ENCODE measurements around the gene MYPN.

DNA sequence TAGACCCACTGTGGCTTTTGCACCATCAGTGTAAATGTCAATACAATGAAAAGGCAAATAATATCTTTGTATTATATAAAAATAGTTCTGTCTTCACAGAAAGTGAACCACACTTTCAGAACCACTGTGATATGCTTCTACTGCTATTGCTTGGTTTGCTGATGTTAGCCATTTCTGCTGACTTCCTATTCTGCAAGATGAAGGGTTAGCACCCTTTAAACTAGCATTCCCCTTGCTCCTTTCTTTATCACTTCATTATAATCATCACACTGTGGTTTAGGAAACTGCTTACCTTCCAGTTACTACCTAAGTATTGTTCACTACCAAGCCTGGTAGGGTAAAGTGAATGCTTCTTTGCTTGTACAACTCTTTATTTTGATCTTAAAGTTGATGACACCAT, 29.2 kb downstream of the MYPN start:
- TF ChIP-seq, protein P1, sequence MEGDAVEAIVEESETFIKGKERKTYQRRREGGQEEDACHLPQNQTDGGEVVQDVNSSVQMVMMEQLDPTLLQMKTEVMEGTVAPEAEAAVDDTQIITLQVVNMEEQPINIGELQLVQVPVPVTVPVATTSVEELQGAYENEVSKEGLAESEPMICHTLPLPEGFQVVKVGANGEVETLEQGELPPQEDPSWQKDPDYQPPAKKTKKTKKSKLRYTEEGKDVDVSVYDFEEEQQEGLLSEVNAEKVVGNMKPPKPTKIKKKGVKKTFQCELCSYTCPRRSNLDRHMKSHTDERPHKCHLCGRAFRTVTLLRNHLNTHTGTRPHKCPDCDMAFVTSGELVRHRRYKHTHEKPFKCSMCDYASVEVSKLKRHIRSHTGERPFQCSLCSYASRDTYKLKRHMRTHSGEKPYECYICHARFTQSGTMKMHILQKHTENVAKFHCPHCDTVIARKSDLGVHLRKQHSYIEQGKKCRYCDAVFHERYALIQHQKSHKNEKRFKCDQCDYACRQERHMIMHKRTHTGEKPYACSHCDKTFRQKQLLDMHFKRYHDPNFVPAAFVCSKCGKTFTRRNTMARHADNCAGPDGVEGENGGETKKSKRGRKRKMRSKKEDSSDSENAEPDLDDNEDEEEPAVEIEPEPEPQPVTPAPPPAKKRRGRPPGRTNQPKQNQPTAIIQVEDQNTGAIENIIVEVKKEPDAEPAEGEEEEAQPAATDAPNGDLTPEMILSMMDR (IDR thresholded peaks at IDR 0.05): no peak
- no peak for TF ChIP-seq POLR2A (IDR thresholded peaks at IDR 0.05)
- TF ChIP-seq POLR2AphosphoS5 (IDR thresholded peaks at IDR 0.05): no peak
